Fibroblast of villous mesenchyme (primary cell): ENCODE results near the gene AKAP12. TPM values are rescaled to one million over a fixed set of nuclear protein-coding genes. Genes with fewer than 3 reads are reported as not detected.

Experiments
- DNase-seq: peaks from one replicate; pipeline ENCODE4 v3.0.0-alpha.2; 2010; ENCODE audit warnings: low read depth
- H3K4me3 ChIP-seq: 2 replicates; pipeline ENCODE4 v1.5.1; 2011; ENCODE audit warnings: low read depth, mild to moderate bottlenecking, low read length
- CTCF ChIP-seq: IDR thresholded peaks from 2 replicates; pipeline ENCODE4 v1.5.1; 2012; ENCODE audit warnings: low read depth, mild to moderate bottlenecking, low read length; ENCODE audit not compliant: insufficient read depth
- total RNA-seq: library from RNA; depleted of rRNA; stranded (reverse); fragments of >200 nt; gene quantifications from 2 replicates; pipeline ENCODE4 v1.2.3, GENCODE V29; 2012

The AKAP12 gene
- total RNA-seq, 1 donor, result 123 TPM

- no peak overlapping the region for H3K4me3 ChIP-seq
- peak; percentile 49 for DNase-seq
- no peak for TF ChIP-seq CTCF
These were observed 45.4 kb downstream of the AKAP12 start for GRCh38 chr6:151285122-151285521.

GRCh38 chr6:151286214-151286613 lies 46.4 kb downstream of the AKAP12 start:
- TF ChIP-seq CTCF, result no peak
- no peak overlapping the region for H3K4me3 ChIP-seq
- peak; percentile 38 for DNase-seq

- no peak overlapping the region for H3K4me3 ChIP-seq
- TF ChIP-seq CTCF, result no peak
- DNase-seq, result no peak
These were observed 49.1 kb downstream of the AKAP12 start for GRCh38 chr6:151288712-151289398.

- TF ChIP-seq CTCF, result no peak
- peak; percentile 67 for DNase-seq
- no peak overlapping the region for H3K4me3 ChIP-seq
These were observed 49.7 kb downstream of the AKAP12 start for GRCh38 chr6:151289399-151290007.

- peak; percentile 95 for DNase-seq
- H3K4me3 ChIP-seq, result no peak overlapping the region
- no peak for TF ChIP-seq CTCF
These were observed 51.3 kb downstream of the AKAP12 start for GRCh38 chr6:151290877-151291721.

- no peak overlapping the region for H3K4me3 ChIP-seq
- no peak for TF ChIP-seq CTCF
- DNase-seq, result no peak
These were observed 51.9 kb downstream of the AKAP12 start for GRCh38 chr6:151291722-151292059.
